Loucy (cell line): Measurements from ENCODE around the gene GATA3.

Source experiments
- EZH2phosphoT487 ChIP-seq: fragments of 200-600 bp; IDR thresholded peaks from 2 replicates; pipeline ENCODE4 v1.6.1; 2018; ENCODE audit warnings: antibody characterized with exemption, mild to moderate bottlenecking, moderate library complexity, borderline replicate concordance
- TF ChIP-seq, protein P1 (sequence below): fragments of 200-600 bp; sonication (generic); conservative IDR thresholded peaks from 2 replicates; pipeline ENCODE4 v1.5.1; 2014; ENCODE audit warnings: mild to moderate bottlenecking, antibody characterized with exemption, low read length

DNA sequence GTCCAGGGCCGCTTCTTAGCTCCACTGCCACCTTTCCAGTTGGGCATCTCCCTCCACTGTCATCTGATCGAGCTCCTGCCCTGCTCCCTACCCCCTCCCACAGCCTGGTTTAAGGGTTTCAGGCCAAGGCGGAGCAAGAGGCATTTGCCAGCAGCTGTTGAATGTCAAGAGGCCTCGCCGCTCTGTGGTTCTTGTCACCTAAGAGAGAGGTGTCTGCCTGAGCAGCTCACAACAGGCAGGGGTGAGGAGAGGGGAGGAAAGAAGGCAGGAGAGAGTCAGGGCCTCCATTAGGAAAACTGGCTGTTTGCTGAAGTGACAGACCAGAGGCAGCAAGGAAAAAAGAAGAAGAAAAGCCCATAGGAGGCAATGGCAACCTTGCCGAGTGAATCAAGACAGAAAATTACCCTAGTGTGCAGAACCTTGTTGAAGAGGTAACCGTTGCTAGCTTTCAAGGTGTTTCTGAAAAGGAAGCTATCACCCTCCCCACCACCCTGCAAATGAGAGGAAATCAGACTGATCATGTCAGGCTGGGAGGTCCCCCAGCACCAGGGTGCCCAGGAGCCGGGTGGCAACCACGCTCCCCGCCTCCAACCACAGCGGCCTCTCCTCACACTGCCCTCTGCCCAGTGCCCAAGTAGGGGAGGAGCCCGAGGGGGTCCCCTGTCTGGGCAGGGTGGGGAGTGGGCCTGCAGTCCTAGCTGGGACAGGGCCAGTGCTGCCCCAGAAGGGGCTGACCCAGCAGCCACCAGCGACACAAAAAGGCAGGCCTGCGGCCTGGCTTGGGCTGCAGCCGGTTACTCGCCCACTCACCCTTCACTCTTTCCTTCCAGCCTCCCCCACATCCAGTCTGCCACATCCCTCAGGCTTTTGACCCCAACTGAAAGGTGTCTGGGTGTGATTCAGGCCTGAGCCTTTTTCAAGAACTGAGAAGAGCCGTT, 7.1 kb downstream of the GATA3 start:
- TF ChIP-seq, protein P1, sequence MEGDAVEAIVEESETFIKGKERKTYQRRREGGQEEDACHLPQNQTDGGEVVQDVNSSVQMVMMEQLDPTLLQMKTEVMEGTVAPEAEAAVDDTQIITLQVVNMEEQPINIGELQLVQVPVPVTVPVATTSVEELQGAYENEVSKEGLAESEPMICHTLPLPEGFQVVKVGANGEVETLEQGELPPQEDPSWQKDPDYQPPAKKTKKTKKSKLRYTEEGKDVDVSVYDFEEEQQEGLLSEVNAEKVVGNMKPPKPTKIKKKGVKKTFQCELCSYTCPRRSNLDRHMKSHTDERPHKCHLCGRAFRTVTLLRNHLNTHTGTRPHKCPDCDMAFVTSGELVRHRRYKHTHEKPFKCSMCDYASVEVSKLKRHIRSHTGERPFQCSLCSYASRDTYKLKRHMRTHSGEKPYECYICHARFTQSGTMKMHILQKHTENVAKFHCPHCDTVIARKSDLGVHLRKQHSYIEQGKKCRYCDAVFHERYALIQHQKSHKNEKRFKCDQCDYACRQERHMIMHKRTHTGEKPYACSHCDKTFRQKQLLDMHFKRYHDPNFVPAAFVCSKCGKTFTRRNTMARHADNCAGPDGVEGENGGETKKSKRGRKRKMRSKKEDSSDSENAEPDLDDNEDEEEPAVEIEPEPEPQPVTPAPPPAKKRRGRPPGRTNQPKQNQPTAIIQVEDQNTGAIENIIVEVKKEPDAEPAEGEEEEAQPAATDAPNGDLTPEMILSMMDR: no peak
- TF ChIP-seq EZH2phosphoT487: no peak
